ENCODE results near the gene PRKN.

- TF ChIP-seq CTCF (IDR thresholded peaks at IDR 0.05) (no peak), POLR2AphosphoS5 (IDR thresholded peaks at IDR 0.05; ENCODE audit: insufficient read depth in 1 of 2, low read depth in 1 of 2) (no peak)
Observed at GRCh38 chr6:161316531-161316930, 1411.0 kb downstream of the PRKN start.
